Forelimb muscle (tissue), 1 donor: Measurements from ENCODE around the gene ADAM11. TPM values are rescaled to one million over a fixed set of nuclear protein-coding genes. Genes with fewer than 3 reads are reported as not detected.

Experiments
- DNase-seq: peaks from one replicate; pipeline ENCODE4 v3.0.0-alpha.2; 2013; ENCODE audit warnings: low read depth
- polyA plus RNA-seq: library from polyadenylated mRNA; unstranded; fragments of 120-200 nt; gene quantifications from one replicate; pipeline ENCODE4 v1.2.1, GENCODE V29; 2013; ENCODE audit not compliant: insufficient read length

The ADAM11 gene
- polyA plus RNA-seq, 1 donor = 1.8 TPM

DNA sequence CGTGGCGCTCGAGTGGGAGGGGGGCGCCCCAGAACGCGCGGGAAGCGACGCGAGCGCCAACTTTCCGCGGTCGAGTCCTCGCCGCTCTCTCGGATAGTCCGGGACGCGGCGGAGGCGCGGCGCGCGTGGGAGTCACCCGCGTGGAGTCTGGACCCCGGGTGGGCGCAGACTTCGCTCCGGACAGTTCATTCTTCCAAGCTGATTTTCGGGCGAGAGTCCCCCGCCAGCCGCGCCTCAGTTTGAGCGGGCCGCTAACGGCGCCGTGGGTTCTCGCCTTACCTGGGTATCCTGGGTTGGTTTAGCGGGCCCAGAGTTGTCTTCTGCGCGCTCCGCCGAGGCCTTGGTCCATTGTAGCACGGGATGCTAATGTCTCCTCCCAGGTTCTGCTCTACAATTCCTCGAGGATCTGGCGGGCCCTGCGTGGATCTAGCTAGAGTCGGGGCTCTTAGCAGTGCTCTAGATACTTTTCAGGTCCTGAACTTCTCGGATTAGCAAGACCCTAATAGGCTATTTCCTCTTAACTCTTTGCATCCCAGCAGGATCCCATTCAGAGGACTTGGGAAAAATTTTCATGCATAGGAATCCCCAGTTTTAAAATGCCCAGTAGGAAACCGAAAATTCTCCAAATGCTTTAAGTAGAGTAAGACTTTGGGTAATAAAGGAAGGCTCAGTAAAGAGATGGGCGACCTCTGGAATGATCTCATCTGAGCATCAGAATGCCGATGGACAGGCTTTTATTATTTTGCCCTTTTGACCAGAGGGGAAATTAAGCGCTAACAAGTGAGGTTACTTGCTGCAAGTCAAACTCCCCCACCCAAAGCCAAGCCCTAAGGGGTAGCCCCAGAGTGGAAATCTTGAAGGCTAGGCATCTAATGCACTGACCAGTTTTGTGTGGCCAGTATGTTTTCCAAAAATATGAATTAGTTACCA is 71.8 kb downstream of the ADAM11 start:
- no peak for DNase-seq

DNA sequence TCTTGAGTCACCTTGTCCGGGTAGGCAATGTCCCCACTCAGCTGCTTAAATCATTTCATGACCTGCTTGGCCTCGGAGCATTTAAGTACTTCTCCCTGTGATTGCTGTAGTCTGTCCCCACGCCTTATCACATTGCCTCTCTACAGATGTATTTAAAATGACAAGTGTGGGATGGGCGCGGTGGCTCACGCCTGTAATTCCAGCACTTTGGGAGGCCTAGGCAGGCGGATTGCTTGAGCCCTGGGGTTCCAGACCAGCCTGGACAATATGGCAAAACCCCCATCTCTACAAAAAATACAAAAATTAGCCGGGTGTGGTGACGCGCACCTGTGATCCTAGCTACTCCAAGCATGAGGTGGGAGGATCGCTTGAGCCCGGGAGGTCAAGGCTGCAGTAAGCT is 72.6 kb downstream of the ADAM11 start:
- no peak for DNase-seq

Other genes with a start within 250 kb of the ADAM11 start
- gene FZD2, start 201.5 kb upstream of the ADAM11 start, polyA plus RNA-seq = 14.5 TPM
- gene MEIOC, start 102.5 kb upstream of the ADAM11 start, polyA plus RNA-seq = 1.9 TPM
- gene CCDC43, start 69.2 kb upstream of the ADAM11 start, polyA plus RNA-seq = 28.2 TPM
- gene DBF4B, start 50.3 kb upstream of the ADAM11 start, polyA plus RNA-seq = 8.2 TPM
- gene GJC1, start 71.3 kb downstream of the ADAM11 start, polyA plus RNA-seq = 19.8 TPM
- gene HIGD1B, start 88.9 kb downstream of the ADAM11 start, polyA plus RNA-seq = 4.2 TPM
- gene EFTUD2, start 140.5 kb downstream of the ADAM11 start, polyA plus RNA-seq = 55.3 TPM
- 0.38 TPM for gene GFAP, start 156.5 kb downstream of the ADAM11 start, polyA plus RNA-seq
- 7.7 TPM for gene KIF18B, start 188.8 kb downstream of the ADAM11 start, polyA plus RNA-seq
- 1.9 TPM for gene C1QL1, start 209.3 kb downstream of the ADAM11 start, polyA plus RNA-seq